ENCODE measurements around the gene TPK1.

DNA sequence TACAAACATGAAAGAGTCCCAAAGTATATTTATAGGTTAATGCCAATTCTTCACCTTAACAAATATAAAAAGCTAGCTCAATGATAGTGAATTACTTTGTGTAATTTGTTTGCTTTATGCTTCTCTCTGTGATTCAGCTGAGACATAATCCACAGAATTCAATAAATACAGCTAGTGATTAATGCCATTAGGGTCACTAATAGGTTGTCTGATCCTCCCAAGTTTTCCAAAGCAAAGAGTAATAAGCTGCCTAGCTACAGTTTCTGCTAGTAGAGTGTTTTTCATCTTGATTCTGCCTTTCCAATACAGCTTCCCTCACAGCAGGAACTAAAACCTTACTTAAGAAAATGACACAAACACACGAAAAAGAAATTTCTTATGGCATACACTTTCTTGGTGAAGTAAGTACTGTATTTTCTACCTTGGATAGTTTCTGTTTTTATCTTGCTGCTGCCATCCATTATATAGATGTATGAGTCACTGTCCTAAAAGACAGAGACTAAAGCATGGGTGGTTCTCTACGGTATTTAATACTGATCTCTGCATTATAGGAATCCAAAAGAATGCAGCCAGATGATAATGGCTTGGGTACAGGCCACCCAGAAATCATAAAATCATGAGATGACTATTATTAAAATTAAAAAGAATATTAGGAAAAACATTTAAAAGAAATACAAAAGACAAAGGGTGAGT lies 170.0 kb downstream of the TPK1 start:
- TF ChIP-seq FOXK1 (CRISPR knock-in tag; IDR thresholded peaks at IDR 0.05; ENCODE audit: borderline replicate concordance, low read depth), result no peak
- no peak for TF ChIP-seq NFKBIZ (CRISPR knock-in tag; IDR thresholded peaks at IDR 0.05)
- no peak for TF ChIP-seq PCBP2 (optimal IDR thresholded peaks at IDR 0.05; ENCODE audit: low read depth, low read length, poor library complexity, severe bottlenecking)
- TF ChIP-seq HIVEP1 (CRISPR knock-in tag; IDR thresholded peaks at IDR 0.05), result no peak
- no peak for TF ChIP-seq JUND (CRISPR knock-in tag; IDR thresholded peaks at IDR 0.05)
- TF ChIP-seq, protein P1, sequence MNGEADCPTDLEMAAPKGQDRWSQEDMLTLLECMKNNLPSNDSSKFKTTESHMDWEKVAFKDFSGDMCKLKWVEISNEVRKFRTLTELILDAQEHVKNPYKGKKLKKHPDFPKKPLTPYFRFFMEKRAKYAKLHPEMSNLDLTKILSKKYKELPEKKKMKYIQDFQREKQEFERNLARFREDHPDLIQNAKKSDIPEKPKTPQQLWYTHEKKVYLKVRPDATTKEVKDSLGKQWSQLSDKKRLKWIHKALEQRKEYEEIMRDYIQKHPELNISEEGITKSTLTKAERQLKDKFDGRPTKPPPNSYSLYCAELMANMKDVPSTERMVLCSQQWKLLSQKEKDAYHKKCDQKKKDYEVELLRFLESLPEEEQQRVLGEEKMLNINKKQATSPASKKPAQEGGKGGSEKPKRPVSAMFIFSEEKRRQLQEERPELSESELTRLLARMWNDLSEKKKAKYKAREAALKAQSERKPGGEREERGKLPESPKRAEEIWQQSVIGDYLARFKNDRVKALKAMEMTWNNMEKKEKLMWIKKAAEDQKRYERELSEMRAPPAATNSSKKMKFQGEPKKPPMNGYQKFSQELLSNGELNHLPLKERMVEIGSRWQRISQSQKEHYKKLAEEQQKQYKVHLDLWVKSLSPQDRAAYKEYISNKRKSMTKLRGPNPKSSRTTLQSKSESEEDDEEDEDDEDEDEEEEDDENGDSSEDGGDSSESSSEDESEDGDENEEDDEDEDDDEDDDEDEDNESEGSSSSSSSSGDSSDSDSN (CRISPR knock-in tag; IDR thresholded peaks at IDR 0.05), result no peak
- TF ChIP-seq, protein P2, sequence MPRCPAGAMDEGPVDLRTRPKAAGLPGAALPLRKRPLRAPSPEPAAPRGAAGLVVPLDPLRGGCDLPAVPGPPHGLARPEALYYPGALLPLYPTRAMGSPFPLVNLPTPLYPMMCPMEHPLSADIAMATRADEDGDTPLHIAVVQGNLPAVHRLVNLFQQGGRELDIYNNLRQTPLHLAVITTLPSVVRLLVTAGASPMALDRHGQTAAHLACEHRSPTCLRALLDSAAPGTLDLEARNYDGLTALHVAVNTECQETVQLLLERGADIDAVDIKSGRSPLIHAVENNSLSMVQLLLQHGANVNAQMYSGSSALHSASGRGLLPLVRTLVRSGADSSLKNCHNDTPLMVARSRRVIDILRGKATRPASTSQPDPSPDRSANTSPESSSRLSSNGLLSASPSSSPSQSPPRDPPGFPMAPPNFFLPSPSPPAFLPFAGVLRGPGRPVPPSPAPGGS (CRISPR knock-in tag; IDR thresholded peaks at IDR 0.05), result no peak
- no peak for TF ChIP-seq ZNF629 (CRISPR knock-in tag; conservative IDR thresholded peaks at IDR 0.05)
- no peak for TF ChIP-seq POLR2A (IDR thresholded peaks at IDR 0.05; ENCODE audit: insufficient read depth in 1 of 2, low read depth in 2 of 2, low read length in 2 of 2)
- TF ChIP-seq HMG20A (CRISPR knock-in tag; IDR thresholded peaks at IDR 0.05; ENCODE audit: borderline replicate concordance), result no peak
- TF ChIP-seq KDM2A (CRISPR knock-in tag; IDR thresholded peaks at IDR 0.05; ENCODE audit: borderline replicate concordance, low read depth), result no peak
- TF ChIP-seq, protein P3, sequence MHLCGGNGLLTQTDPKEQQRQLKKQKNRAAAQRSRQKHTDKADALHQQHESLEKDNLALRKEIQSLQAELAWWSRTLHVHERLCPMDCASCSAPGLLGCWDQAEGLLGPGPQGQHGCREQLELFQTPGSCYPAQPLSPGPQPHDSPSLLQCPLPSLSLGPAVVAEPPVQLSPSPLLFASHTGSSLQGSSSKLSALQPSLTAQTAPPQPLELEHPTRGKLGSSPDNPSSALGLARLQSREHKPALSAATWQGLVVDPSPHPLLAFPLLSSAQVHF (CRISPR knock-in tag; IDR thresholded peaks at IDR 0.05), result no peak
- no peak for TF ChIP-seq SMARCC2 (IDR thresholded peaks at IDR 0.05)

Data from HepG2 (cell line).